Coronary artery (tissue), 2 donors: ENCODE measurements around the gene DAPK1.
"Not testable (repeated sequence)": the region's sequence is repeated elsewhere in the genome, so short reads cannot be mapped to it uniquely, and the experiment has no call there.

Source experiments
- DNase-seq: peaks from one replicate; pipeline ENCODE4 v3.0.0-alpha.2; 2017; ENCODE audit warnings: low spot score
- H3K27ac ChIP-seq, 2 donors: fragments of 200-600 bp; sonication (generic); one replicate each; pipeline ENCODE4 v1.5.1; 2016 to 2019
- H3K4me3 ChIP-seq: fragments of 200-600 bp; sonication (generic); 2 replicates; pipeline ENCODE4 v1.5.1; 2016; ENCODE audit warnings: mild to moderate bottlenecking, moderate library complexity
- TF ChIP-seq, protein P1 (sequence below): fragments of 200-600 bp; sonication (generic); IDR thresholded peaks from one replicate; pipeline ENCODE4 v1.5.1; 2019; ENCODE audit warnings: antibody characterized with exemption

Gene DAPK1

GRCh38 chr9:87542141-87542540 lies 44.5 kb downstream of the DAPK1 start:
- TF ChIP-seq, protein P1, sequence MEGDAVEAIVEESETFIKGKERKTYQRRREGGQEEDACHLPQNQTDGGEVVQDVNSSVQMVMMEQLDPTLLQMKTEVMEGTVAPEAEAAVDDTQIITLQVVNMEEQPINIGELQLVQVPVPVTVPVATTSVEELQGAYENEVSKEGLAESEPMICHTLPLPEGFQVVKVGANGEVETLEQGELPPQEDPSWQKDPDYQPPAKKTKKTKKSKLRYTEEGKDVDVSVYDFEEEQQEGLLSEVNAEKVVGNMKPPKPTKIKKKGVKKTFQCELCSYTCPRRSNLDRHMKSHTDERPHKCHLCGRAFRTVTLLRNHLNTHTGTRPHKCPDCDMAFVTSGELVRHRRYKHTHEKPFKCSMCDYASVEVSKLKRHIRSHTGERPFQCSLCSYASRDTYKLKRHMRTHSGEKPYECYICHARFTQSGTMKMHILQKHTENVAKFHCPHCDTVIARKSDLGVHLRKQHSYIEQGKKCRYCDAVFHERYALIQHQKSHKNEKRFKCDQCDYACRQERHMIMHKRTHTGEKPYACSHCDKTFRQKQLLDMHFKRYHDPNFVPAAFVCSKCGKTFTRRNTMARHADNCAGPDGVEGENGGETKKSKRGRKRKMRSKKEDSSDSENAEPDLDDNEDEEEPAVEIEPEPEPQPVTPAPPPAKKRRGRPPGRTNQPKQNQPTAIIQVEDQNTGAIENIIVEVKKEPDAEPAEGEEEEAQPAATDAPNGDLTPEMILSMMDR = no peak
- no peak overlapping the region for H3K27ac ChIP-seq
- H3K4me3 ChIP-seq = no peak overlapping the region
- DNase-seq = no peak

- TF ChIP-seq, protein P1 = no peak
- no peak for DNase-seq
- H3K4me3 ChIP-seq = no peak overlapping the region
- H3K27ac ChIP-seq = no peak overlapping the region
These were observed 45.6 kb downstream of the DAPK1 start for GRCh38 chr9:87543251-87543650.

- DNase-seq = no peak
- TF ChIP-seq, protein P1 = no peak
- Histone ChIP-seq H3K4me3 (no peak overlapping the region), H3K27ac (no peak overlapping the region)
These were observed 48.2 kb downstream of the DAPK1 start for GRCh38 chr9:87545858-87546257.

GRCh38 chr9:87546704-87547103 lies 49.0 kb downstream of the DAPK1 start:
- no peak overlapping the region for H3K27ac ChIP-seq
- TF ChIP-seq, protein P1 = no peak
- DNase-seq = no peak
- H3K4me3 ChIP-seq = no peak overlapping the region

DNA sequence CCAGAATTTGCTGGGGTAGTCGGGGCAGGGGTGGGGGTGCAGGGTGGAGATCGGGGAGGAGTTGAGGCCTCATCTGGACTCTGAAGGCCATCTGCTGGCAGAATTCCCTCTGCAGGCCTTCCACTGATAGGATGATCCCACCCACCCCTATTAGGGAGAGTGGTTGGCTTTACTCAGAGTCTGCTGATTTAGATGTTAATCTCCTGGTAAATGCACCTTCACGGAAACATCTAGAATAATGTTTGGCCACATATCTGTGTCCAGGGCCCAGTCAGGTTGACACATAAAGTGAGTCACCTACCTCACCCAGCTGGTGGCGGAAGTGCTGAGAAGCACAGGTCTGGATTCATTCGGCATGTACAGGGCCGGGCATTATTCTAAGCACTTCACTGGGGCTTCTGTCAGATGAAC lies 50.0 kb downstream of the DAPK1 start:
- no peak overlapping the region for H3K27ac ChIP-seq
- no peak overlapping the region for H3K4me3 ChIP-seq
- DNase-seq = no peak
- TF ChIP-seq, protein P1 = no peak

- no peak overlapping the region for H3K4me3 ChIP-seq
- no peak for DNase-seq
- TF ChIP-seq, protein P1 = no peak
- no peak overlapping the region for H3K27ac ChIP-seq
These were observed 50.5 kb downstream of the DAPK1 start for GRCh38 chr9:87548159-87548558.

DNA sequence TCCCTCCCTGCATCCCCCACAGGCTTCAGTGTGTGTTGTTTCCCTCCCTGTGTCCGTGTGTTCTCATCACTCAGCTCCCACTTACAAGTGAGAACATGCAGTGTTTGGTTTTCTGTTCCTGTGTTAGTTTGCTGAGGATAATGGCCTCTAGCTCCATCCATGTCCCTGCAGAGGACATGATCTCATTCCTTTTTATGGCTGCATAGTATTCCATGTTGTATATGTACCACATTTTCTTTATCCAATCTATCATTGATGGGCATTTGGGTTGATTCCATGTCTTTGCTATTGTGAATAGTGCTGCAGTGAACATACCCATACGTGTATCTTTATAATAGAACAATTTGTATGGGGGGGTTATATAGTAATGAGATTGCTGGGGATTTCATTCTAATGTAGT lies 51.4 kb downstream of the DAPK1 start:
- not testable (repeated sequence) for H3K27ac ChIP-seq, DNase-seq, H3K4me3 ChIP-seq

DNA sequence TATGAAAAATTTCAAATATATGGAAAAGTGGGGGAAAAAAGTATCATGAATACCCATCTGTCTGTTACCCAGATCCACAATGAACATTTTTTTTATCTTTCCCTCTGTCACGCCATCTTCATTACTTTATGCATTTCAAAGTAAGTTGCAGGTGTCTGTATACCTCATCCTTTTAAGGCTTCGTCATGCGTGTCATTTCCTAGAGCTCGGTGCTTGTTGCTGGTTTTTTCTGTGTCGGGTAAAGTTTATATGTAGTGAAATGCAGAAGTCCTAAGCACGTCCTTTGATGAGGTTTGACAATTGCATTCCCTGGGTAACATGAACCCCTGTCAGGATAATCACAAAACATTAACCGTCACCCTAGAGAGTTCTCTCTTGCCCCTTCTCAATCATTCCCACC lies 52.1 kb downstream of the DAPK1 start:
- no peak for DNase-seq
- no peak overlapping the region for H3K27ac ChIP-seq
- TF ChIP-seq, protein P1 = no peak
- no peak overlapping the region for H3K4me3 ChIP-seq
